Measurements from ENCODE around the gene SP7. TPM values are rescaled to one million over a fixed set of nuclear protein-coding genes. Genes with fewer than 3 reads are reported as not detected.
"Not testable (repeated sequence)": the region's sequence is repeated elsewhere in the genome, so short reads cannot be mapped to it uniquely, and the experiment has no call there.

SP7 gene
- polyA plus RNA-seq, 12 donors: 0.05 to 1.2 (median 0.22) TPM; not detected in 6

DNA sequence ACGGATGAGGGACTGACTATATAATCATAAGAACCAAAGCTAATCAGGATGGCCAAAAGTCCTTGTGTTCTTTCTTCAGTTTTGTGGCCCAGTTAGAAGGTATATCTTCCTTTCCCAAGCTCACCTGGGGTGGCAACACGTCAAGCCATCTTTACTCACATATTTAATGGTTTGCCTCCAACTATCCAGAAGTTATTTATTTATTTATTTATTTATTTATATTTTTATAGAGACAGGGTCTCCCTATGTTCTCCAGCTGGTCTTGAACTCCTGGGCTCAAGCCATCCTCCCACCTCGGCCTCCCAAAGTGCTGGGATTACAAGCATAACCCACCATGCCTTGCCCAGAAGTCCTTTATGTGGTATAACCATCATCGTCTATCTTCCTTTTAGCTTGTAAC is 11.8 kb upstream of the SP7 start:
- no peak for DNase-seq

- DNase-seq: no peak
Measured at GRCh38 chr12:53346491-53346890, 10.3 kb upstream of the SP7 start.

DNA sequence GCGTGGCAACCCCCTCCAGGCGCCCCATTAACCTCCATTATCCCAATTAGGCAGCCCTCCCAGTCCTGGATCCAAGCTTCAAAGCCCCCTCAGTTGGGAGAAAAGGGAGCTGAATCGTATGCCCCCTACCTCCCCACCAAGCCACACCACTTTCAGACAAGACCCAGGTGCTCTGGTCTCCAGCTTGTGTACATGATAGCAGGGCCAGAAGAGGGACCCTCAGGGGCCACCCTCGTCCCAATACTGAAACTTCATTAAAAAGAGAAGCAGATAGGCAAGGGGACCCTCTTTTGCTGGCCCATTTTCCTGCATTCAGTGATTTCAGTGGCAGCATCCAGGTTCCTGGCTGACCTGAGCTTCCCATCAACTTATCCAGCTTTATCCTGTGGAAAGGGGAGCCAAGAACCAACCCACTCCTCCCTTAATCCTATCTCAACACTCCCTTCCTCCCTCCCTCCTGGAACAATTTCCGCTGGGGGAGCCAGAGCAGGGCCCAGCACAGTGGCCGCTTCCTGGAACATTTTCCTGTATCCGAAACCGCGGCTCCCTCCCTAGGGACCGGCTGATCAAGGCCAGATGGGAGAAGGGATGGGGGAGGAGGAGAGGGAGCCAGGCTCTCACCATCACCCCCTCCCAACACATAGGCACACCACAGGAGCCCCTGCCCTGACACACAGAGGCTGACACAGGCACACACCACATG is 9.5 kb upstream of the SP7 start:
- DNase-seq: peak; percentile 51

GRCh38 chr12:53344824-53345485 is 8.8 kb upstream of the SP7 start:
- peak; percentile 86 for DNase-seq

- DNase-seq: no peak
Measured at GRCh38 chr12:53344487-53344823, 8.3 kb upstream of the SP7 start.

DNA sequence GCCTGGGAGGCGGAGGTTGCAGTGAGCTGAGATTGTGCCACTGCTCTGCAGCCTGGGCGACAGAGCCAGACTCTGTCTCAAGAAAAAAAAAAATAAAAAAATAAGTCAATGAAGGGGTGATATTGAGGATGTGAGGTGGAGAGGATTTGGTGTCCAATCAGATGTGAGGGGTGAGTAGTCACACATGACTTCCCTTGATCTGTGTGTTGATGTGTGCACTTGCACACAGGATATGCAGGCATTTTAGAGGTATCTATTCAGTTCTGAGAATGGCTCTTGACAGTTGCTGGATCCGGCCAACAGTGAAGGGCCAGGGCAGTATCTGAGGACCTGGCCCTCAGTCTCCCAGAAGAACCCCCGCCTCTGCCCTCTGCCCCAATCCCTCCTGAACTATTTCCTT is 7.8 kb upstream of the SP7 start:
- no peak for DNase-seq

DNA sequence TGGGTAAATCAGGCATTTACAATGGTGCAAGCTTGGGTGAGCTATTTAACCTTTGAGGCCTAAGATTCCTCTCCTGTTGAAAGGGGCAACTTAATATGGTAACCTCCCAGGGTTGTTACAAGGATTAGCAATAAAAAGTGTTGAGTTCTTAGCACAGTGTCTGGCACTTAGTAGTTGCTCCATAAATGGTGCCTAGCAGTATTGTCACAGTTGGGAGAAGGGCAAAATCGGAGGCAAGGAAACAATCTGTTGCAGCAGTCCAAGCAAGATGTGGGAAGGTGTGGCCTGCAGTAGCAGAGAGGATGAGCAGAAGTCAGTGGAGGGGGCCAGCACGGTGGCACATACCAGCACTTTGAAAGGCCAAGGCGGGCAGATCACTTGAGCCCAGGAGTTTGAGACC is 7.3 kb upstream of the SP7 start:
- DNase-seq: no peak

DNA sequence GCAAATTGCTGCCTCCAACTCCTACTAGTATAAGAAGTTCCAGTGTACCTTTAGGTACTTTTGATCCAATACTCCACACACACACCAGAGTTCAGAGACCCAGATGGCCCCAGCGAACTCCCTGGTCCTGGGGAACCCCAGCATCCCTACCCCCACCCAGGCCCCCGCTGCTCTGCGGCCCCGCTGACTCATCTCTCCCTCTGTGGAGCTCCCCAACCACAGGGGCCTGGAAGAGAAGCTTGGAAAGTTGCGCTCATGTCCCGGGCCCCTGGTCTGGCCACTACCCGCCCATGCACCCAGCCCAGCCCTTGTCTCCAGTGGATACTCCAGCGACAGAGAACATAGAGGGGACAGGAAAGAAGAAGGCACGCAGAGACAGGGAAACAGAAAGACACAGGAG is 4.2 kb upstream of the SP7 start:
- DNase-seq: no peak

GRCh38 chr12:53338916-53339315 is 2.8 kb upstream of the SP7 start:
- DNase-seq: no peak

GRCh38 chr12:53338017-53338416 is 1.9 kb upstream of the SP7 start:
- no peak for DNase-seq

GRCh38 chr12:53334822-53335221 is 1.3 kb downstream of the SP7 start:
- DNase-seq: no peak

DNA sequence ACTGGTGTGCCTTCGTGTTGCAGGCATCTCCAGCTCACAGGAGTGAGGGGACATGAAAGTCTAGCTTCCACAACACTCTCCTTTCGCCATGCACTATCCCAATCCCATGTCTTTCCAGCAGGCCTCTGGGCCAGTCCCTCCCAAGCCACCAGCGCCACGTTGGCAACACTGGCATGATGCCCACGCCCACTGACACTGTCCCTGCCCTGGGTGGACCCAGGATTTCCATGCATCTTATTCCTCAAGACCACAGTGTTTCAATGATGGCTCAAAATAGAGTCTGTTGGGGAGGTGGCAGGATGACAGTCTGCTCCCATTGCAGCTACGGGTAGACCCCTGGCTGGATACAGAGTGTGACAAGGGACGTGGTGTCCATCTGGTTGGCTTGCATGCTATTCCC is 2.3 kb downstream of the SP7 start:
- DNase-seq: no peak

GRCh38 chr12:53333289-53333688 is 2.9 kb downstream of the SP7 start:
- DNase-seq: no peak

DNA sequence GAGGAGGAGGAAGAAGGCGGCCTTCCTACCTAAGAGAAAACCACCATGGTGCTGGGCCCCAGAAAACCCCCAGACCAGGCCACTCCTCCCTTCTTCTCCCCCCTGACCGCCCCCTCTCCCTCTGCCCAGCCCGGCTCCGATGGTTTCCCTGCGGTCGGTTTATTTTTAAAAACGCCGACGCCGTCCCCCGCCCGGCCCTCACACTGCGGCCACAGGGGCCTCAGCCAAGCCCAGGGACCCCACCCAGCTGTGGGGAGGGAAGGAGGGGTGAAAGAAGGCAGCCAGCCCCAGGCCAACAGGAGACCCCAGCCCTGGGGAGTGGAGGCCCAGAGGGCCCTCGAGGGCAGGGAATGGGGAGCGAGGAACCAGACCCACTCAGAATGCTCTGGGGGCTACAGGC is 3.4 kb downstream of the SP7 start:
- DNase-seq: no peak

- DNase-seq: not testable (repeated sequence)
Measured at GRCh38 chr12:53332339-53332738, 3.8 kb downstream of the SP7 start.

- no peak for DNase-seq
Measured at GRCh38 chr12:53330671-53331070, 5.5 kb downstream of the SP7 start.

DNA sequence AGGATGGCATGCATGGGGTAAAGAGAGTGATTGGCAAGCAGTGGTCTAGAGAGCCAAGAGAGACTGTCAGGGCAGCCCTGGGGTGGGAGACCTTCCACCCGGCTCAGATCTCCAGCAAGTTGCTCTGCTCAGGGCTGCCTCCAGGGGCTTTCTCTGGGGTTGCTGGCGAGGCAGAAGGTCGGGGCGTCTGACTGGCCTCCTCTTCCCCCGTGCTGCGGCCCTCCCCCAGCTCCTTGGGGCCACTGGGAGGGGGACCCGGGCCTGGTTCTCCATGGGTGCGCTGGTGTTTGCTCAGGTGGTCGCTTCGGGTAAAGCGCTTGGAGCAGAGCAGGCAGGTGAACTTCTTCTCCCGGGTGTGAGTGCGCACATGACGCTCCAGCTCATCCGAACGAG is 8.1 kb downstream of the SP7 start:
- no peak for DNase-seq

GRCh38 chr12:53327435-53328042 is 8.6 kb downstream of the SP7 start:
- DNase-seq: no peak

DNA sequence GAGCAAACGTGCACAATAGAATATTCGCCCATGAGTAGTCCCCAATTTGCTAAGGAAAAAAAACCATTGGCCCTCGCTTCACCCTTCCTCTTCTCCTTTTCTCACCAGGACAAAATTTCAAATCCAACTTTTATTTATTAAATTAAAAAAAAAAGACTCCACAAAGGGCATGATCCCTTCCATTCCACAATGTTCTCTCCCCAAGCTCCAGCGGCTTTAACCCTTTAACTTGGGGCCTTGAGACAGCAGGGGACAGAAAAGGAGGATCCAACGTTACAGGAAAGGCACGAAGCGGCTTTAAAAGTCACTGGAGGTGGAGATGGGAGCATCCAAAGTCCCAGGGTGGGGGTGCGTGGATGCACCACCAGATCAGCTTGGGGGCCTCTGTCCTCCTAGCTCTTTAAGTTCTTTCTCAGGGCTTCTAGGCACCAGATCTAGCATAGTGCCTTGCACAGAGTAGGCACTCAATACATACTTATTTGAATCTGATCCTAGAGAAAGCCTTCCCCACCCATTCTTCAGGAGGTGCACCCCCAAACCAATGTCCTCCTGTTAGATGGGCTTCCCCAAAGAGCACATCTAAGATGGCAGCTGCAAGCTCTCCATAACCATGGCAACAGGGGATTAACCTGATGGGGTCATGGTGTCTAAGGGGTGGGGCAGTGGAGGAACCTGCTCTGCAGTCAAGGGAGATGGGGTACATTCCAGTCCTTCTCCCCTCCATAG is 9.5 kb downstream of the SP7 start:
- DNase-seq: no peak

DNA sequence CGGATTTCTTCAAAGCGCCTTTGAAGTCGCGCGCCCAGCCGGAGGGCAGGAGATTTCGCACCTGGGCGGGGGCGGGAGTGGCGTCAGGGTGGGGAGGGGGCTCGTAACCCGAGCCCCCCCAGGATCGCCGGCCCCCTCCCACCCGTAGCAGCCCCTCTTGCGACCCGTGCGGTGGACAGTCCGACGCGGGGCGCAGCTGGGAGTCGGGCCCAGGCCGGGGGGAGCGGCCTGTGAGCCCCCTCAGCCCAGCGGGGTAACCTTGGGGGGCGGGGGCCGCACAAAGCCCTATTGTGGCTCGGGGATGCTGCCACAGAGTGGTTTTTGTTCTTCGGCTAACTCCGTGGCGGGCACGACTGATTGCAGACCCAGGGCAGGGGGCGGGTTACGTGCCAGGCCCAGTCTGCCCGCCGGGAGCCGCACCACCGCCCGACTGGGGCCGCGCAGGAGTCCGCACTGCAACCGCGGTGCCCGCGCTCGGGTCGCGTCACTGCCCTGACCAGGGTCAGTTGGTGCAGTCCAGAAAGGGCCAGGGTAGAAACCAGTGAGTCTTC is 10.6 kb downstream of the SP7 start:
- DNase-seq: no peak

DNA sequence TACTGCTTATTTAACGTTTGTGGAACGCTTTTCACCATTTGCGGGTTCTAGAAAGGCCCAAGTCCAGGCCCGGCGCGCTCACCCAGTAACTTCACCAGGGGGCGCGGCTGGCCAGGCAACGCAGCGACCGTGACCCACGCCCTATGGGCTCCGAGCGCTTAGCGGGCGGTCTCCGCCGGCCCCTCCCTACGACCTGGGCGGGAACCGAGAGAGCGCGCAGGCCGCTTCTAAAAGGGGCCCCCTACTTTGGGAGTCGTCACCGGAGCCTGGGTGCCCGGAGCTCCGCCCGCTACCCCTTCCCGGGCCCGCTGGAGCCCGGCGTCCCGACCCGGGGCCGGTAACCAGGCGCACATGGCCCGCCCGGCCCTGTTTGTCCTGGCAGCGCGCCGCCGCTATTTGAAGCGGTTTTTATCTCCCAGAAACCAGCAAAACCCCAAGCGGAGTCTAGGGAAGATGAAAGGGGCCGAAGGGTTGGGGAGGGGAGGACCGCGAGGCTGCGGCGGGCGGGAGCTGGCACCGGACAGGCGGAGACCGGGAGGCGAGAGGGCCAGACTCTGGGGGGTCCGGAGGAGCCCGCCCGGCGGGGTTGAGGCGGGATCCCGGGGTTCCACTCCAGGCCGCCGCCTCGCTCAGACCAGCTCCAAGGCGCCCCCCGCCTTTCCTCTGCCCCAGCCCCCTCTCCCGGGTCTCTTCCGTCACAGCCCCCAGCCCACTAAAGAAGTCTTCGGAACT is 11.2 kb downstream of the SP7 start:
- peak; percentile 91 for DNase-seq

Measured in muscle of arm (tissue), 12 donors.